ENCODE data around the gene APBA1.
"Not testable (repeated sequence)": the region's sequence is repeated elsewhere in the genome, so short reads cannot be mapped to it uniquely, and the experiment has no call there.

APBA1 gene

GRCh38 chr9:69442486-69442885 is 229.7 kb downstream of the APBA1 start:
- no peak for DNase-seq (ENCODE audit: low spot score)

- not testable (repeated sequence) for DNase-seq (ENCODE audit: low spot score)
Observed at GRCh38 chr9:69440254-69440955, 231.8 kb downstream of the APBA1 start.

GRCh38 chr9:69439654-69440053 is 232.5 kb downstream of the APBA1 start:
- not testable (repeated sequence) for DNase-seq (ENCODE audit: low spot score)

- DNase-seq (ENCODE audit: low spot score): no peak
Observed at GRCh38 chr9:69433968-69434367, 238.2 kb downstream of the APBA1 start.

GRCh38 chr9:69433392-69433791 is 238.8 kb downstream of the APBA1 start:
- no peak for DNase-seq (ENCODE audit: low spot score)

GRCh38 chr9:69432623-69433022 is 239.5 kb downstream of the APBA1 start:
- DNase-seq (ENCODE audit: low spot score): no peak

- no peak for DNase-seq (ENCODE audit: low spot score)
Observed at GRCh38 chr9:69431777-69432176, 240.4 kb downstream of the APBA1 start.

GRCh38 chr9:69431203-69431602 is 241.0 kb downstream of the APBA1 start:
- DNase-seq (ENCODE audit: low spot score): no peak

- DNase-seq (ENCODE audit: low spot score): no peak
Observed at GRCh38 chr9:69430206-69430605, 242.0 kb downstream of the APBA1 start.

GRCh38 chr9:69429281-69429680 is 242.9 kb downstream of the APBA1 start:
- no peak for DNase-seq (ENCODE audit: low spot score)

GRCh38 chr9:69428017-69428785 is 244.0 kb downstream of the APBA1 start:
- DNase-seq (ENCODE audit: low spot score): no peak

- no peak for DNase-seq (ENCODE audit: low spot score)
Observed at GRCh38 chr9:69427286-69427685, 244.9 kb downstream of the APBA1 start.

- DNase-seq (ENCODE audit: low spot score): peak; percentile 42
Observed at GRCh38 chr9:69425136-69425801, 246.9 kb downstream of the APBA1 start.

GRCh38 chr9:69421908-69422801 is 250.0 kb downstream of the APBA1 start:
- DNase-seq (ENCODE audit: low spot score): peak; percentile 75

GRCh38 chr9:69420611-69421270 is 251.4 kb downstream of the APBA1 start:
- no peak for DNase-seq (ENCODE audit: low spot score)

GRCh38 chr9:69412741-69413150 is 259.4 kb downstream of the APBA1 start:
- DNase-seq (ENCODE audit: low spot score): no peak

GRCh38 chr9:69411931-69412740 is 260.0 kb downstream of the APBA1 start:
- DNase-seq (ENCODE audit: low spot score): no peak

GRCh38 chr9:69411246-69411645 is 260.9 kb downstream of the APBA1 start:
- no peak for DNase-seq (ENCODE audit: low spot score)

GRCh38 chr9:69409936-69410335 is 262.2 kb downstream of the APBA1 start:
- not testable (repeated sequence) for DNase-seq (ENCODE audit: low spot score)

GRCh38 chr9:69400470-69400869 is 271.7 kb downstream of the APBA1 start:
- no peak for DNase-seq (ENCODE audit: low spot score)

All from hematopoietic multipotent progenitor cell treated with erythropoietin and hydrocortisone succinate and interleukin-3 and kit ligand, for 15 days (in vitro differentiated cells).